HG02610 (cell line): ENCODE results near the gene AMACR.

Experiments
- ATAC-seq: cut with Tn5 transposase; IDR thresholded peaks from one replicate; pipeline ENCODE4 v1.9.1; 2021; ENCODE audit warnings: mild to moderate bottlenecking, moderate library complexity; ENCODE audit not compliant: unreplicated experiment

AMACR gene

DNA sequence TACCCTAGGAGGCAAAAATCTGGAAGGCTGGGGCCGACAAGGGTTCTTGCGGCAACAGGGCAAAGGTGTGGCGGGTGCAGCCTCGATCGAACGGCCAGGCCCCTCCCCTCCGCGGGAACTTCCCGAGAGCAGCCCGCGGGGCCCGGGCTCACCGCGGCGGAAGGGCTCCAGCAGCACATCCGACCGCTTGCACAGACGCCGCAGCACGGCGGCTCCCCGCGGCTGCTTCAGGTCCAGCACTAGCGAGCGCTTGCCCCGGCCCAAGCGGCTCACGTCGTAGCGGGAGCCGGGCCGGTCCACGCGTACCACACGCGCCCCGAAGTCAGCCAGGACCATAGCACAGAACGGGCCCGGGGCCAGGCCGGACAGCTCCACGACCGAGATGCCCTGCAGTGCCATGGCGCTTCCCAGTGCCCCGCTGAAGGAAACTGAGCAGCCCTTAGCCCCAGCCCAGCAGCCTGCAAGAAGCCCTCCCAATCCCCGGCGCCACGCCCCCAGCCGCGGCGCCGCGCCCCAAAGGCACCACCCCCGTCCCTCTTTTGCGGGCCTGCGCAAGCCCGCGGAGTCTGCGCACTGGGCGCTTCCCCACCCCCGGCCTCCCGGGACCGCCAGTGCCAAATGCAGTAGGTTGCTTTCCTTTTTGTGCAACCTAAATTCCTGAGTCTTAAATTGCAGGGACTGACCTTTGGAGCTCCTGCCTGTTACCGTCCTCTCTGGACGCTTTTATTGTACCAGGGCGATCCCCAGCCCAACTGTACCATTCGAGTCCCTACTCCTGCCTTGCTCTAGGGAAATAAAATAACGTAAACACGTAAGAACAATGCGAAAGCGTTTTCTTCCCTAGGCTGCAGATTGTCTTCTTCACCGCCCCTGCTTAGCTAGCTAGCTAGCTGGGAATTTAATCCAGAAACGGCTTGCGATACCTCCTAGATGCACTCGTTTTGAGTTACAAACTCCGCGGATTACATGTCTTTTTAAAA is at the start of gene AMACR:
Gene AMACR (minus strand): TSS at position 430 of the 980 bp plus-strand sequence. CDS start 31 bp downstream, at position 399.
- peak; percentile 89 for ATAC-seq

DNA sequence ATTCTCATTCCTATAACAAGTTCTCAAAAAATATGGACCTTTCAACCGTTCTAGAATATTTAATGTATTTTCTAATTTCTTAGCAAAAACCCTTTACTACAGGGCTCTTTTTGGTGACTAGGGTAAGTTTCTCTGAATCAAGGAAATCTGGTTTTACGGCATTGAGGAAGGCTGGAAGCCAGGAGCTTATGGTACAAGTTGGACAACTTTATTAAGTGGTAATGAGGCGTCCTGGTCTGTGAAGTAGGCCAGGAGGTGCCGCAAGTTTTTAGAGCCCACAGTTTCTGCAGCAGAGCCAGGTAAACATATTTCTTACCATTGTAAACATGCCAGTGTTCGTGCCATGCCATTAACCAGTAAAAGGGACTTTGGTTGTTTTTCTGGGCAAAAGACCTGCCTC is 49.7 kb upstream of the AMACR start:
- no peak for ATAC-seq

DNA sequence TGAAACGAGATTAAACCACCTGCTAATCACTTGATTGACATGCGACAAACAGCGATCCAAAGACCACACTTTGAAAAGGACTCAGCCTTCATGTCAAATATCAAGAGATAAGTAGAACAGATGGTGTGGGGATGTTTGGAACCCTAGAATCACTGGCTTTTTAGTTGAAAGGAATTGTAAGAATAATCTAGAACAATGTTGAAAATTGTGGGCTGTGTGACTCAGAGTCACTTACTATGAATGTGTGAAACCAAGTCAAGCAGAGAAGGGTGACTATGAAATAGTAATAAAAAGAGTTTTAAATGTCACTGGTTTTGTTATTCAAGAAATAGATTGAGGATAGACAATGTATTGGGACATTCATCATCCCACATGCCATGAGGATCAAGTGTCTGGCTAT is 49.3 kb upstream of the AMACR start:
- no peak for ATAC-seq

DNA sequence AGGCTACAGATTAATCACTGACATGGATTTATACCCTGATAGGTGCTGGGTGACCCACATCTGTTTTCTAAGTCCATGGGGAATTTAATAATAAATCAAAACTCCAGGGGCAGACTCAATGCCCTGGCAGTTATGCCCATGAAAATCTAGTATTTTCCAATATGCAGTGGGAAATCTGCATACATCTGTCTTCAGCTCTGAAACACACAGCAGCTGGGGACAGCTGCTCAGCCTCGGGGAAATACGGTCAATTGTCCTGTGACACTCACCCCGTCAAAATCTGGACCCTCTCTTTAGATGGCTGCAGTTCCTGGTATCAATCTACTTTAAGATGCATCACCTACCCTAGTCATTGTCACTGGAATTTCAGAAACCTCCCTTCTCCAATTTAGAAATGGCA is 47.8 kb upstream of the AMACR start:
- ATAC-seq = no peak

DNA sequence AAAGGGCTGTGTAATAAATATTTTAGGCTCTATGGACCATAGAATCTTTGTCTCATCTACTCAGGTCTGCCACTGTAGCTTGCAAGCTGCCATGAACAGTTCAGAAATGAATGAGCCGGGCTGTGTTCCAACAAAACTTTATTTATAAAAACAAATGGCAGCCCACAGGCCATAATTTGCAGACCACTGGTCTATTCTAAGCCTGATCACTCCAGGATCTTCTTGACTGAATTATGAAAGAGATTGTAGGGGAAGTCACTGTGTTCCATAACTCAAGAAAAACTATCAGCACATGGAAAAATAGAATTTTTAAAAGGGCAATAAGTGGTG is 46.5 kb upstream of the AMACR start:
- ATAC-seq = no peak

DNA sequence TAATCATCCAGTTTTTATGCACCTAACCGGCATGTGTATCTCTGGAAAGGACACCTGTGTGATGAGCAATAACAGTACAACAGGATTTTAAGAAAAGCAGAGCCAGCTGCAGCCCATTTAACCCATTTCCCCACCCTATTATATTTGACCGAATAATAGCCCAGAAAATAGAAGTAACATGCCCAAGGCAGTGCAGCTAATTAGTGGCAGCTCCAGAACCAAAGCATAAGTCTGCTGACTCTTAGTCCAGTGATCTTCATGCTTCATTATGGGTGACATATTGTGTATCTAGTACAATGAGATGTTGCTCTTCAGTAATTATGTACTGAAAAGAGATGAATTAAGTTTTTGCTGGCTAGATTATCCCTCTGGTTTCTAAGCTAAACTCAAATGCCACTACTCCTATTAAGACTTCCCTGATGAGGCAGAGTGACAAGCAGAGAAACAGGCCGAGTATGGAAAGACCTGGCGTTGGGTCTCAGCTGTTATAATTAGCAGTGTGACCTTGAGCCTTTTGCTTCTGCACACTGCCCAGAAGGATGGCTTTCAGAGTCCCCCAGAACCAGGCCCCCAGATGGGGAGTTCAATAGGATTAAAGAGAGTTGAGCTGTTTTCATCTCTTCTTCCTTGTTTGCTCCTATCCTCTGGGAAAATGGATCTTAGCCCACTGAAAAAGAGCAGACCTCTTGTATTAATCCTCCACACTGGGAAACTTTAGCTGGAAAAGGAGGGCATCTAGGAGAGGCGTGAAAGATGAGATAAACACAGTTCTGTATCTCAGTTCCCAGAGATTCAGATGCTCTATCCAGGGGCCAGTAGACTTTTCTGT is 45.9 kb upstream of the AMACR start:
- no peak for ATAC-seq

DNA sequence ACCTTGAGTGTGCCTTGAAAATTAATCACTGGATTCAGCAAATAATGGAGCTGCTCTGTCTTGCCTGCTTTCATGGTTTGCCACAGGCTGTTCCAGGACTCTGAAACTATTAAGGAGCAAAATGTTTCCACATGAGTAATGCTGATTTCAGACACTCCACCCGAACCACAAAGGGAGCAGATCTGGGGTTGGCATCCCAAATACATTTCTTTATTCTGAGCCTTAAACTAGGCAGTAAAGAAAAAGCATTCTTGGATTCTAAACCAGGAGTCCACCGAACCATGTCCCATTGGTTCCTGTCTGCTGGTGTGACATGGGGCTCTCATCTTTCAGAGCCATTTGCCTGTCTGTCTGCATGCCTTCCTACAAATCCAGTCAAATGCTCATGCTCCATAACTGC is 45.3 kb upstream of the AMACR start:
- ATAC-seq = no peak

DNA sequence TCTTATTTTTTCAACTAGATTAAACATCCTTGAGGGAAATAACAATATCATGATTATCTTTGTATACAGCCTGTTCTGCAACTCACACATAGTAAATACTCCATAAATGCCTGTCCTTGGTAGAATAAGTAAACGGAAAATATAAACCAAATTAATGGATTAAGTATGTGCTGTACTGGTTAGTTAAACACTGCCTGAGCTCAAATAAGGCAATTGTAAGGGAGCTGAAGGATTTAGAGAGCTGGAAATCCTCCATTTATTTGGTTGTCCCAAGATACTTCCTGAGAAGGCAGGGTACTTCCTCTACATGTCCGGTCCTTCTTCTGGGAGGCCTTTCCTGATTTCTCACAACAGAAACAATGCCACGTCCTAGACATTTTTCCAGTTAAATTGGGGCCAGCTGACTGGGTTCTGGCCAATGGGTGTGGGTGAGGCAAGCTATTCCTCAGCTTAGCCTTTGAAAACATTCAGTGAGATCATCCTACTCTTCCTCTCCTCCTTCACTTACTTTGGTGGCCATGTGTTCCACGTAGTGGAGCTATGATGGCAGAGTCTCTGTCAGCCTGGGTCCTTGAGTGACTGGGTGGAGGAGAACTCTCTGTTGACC is 43.6 kb upstream of the AMACR start:
- no peak for ATAC-seq

DNA sequence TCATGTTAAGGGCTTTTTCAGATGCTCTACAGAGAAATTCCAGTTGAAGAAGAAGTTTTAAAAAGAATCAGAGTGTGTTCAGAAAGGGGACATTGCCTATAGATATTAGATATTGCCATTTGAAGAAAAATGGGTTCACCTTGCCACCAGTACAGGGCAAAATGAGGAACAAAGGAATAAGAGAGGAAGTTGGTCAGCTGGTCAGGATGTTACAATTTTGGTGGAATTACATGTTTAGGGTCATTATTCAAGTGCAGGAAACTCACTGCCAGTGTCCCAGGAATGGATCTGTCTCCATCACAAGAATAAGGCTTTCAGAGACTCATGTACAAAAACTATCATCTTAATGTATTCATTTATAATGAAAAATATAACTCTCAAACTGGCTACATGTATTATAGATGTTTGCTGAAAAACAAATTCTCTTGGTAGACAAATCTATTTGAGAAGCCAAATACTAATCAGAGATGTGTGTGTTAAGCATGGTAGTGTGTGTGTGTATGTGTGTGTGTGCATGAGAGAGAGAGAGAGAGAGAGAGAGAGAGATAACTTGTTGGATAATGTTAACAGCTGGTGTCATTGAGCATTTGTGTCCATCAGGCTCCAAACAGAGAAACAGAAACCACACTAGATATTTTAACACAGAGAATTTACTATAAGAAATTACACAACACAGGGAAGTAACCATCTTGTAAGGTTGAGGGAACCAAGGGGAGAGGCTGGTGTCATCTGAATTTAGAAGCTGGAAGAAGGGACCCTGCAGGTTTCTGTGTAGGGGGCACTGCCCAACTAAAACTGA is 40.1 kb upstream of the AMACR start:
- no peak for ATAC-seq

DNA sequence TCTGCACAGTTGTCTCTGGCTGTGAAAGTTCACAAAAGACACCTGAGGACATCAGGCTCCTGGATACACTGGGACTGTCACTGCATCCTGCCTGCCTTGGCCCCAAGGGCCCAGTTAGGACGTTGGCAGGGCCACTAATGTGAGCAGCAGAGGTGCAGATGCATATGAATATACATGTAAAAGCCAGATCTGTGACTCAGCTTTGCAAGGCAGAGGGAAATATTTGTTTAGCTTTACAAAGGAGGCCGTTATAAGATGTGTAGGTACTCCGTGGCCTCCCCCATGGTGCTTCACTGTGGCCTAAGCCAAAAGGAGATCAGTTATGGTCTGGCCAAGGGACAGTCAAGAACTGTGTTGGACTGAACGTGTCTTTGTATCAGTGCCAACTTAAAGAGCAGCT is 39.3 kb upstream of the AMACR start:
- ATAC-seq = no peak

DNA sequence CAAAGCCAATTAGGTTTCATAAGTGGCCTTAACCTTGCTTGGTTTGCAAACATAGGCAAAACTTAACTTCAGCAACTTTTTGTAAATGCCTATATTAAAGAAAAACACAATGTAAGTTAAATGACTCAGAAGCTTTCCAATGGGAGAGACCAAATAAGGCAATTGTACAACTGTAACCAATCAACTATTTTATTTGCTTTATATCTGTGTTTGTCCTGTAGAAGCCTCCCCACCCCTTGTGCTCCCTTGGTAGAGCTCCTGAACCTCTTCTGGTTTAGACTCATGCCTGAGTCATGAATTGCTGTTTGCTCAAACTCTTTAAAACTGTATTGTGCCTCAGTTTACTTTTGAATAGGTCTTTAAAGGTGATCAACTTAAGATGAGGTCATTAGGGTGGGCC is 38.1 kb upstream of the AMACR start:
- no peak for ATAC-seq

DNA sequence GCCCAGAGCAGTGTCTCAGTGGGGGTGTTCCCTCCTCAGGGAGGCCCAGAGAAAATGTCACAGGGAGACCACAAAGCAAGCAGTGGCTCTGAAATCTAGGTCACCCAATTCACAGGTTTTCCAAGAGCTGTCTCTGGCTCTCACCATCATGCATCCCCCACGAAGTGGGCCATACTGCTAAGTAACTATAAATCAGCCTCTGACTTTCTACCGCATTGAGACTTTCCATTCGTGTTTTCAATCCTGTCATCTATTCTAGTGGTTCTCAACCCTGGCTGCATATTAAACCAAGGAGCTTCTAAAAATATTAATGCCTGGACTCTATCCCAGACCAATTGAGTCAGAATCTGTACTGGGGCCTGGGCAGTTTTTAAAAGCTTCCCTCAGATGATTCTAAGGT is 37.2 kb upstream of the AMACR start:
- ATAC-seq = no peak

DNA sequence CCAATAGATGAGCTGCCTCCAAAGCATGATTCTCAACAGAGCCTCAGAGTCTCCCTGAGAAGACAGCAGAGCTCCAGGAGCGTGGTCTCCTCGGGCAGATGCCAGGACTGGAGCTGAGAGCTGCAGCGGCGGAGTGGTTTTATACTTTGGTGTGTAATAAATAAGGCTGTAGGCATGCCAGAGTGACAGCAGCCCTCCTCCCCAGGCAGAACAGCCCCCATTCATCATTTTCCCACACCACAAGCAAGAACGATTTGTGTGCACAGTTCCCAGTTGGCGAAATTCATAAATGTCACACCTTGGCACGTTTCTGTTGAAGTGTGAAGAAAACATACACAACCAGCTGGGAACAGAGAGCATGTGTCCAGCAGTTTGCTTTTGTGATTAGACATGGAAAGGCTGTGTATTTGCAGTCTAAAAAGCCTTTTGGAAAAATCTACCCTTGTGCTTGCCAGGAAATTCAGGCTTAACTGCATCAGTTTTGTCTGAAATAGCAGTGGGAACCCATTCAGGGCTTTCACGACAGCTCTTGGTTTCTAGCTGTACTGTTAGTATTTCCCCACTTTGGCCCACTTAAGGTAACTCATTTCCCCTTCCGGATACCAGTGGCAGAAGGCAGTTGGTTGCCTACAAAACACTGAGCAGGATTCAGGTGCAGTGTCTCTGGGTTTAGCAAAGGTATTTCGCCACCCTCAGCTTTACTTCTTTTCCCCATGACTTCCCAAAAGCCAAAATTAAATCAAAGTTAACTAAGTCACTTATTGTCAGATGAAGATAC is 35.4 kb upstream of the AMACR start, which contains the start of gene C1QTNF3:
Gene C1QTNF3 (minus strand): TSS at position 115 of the 778 bp plus-strand sequence. CDS start 88 bp downstream, at position 27.
- no peak for ATAC-seq

DNA sequence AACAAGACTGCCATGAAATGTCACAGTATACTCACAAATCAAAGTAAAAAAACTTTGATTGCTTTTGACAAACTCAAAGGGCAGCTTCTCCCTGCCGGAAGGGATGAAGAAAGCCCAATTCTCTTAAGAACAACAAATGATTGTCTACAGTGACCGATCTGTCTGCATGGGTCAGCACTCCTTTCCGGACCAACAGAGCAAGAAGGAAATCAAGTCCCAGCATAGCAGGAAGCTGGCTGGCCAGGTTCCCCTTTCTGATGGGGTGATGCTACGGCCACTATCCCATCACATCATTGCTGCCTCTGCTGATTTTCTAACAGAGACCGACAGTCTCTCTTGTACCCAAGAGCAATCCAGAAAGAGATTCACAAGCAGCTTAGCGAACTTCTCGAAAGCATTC is 34.5 kb upstream of the AMACR start:
- no peak for ATAC-seq

DNA sequence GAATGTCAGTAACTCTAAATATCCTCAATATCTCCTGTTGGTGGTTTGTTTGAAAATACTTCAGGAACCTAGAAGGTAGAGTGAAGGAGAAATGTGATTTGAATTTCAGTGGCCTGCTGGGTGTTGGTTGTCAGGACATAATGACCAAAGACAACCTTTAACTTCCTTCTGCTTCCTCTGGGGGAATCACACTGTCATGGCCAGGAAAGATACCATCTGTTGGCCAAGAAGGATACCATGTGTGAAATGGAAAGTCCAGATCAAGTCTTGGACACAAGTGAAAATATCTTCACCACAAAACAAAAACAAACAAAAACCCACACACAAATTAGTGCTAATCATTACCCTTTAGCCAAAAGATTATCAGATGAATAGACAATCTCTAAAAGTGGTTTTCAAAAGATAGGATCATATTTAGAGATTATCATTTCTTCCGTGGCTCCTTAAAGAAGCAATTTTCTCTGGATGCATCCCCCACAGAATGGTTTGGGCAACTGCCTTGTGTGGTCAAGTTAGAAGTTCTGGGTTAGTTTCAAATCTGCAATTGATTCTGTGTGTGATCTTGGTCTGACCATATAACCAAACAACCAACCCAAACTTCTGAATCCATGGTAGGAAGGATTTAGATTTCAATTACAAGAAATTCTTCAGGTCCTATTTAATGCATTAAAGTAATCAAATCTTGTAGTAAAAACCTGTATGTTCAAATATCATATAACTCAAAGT is 33.6 kb upstream of the AMACR start:
- peak; percentile 53 for ATAC-seq

DNA sequence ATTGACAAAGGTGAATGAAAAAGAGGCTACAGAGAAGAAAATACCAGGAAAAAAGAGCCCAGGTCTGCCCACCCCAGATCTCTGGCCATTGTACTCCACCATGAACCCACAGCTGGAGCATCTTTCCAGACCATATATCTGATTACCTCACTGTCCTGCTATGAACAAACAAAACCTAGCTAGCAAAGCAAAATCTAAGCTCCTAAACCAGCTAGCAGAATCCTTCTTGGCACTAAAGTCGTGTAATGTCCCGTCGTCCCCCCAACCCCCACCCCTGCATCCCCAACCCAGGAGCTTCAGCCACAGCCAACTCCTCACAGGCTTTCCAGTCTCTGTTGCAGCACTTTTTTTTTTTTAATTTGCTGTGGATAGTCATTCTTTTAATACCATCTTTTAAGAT is 32.6 kb upstream of the AMACR start:
- ATAC-seq = no peak

DNA sequence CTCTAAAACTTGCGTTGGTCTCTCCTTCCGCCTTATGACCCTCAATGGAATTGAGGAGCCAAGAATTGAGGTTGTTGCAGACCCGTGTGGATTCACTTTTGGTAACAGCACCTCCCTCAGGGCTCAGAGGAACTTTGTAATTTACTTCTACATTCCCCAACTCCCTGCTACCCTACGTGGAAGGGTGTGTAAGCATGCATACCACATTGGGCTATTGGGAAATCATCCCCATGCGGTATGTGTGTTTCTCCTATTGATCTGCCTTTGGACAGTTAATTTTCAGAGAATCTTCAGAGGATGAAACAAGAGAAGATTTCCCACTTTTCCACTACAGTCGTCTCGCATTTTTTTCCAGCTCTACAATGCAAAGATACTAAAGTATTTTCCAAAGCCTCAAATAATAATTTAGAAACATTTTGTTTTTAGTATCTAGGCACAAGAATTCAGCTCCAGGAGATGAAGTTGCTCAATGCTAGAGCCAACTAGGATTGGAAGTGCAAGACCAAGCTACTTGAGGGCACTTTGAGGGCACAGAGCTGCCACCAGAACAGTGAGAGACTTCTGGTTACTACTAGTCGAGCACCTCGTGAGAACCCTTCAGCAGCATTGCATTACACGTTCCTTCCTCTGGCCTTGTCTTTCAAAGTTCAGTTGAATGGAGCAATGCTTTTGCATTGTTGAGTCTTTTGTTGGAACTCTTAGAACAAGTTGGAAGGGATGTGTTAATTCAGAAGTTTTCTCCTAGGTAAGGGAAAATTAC is 31.7 kb upstream of the AMACR start:
- no peak for ATAC-seq

DNA sequence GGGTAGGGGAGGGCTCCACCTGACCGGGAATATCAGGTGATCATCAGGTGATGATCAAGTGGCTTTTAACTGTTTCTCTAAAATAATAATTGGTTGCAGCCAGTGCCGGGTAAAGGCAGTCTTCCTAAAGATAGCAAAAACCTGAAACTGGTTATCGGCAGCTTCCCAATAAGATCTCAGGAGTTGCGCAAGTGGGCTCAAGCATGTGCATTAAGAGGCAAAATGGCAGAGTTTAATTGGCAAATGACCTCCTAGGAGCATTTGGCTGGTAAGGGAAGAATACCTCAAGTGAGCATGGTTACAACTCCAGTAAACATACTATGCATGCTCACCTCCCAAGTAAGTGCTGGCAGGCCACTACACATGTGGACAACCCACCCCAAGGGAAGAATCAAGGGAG is 31.0 kb upstream of the AMACR start:
- no peak for ATAC-seq
